Upper lobe of left lung (tissue), 6 donors: ENCODE results near the gene RNASE13. TPM values are rescaled to one million over a fixed set of nuclear protein-coding genes. Genes with fewer than 3 reads are reported as not detected.

Source experiments
- ATAC-seq, 2 donors: fragments of 200-7000 bp; cut with Tn5 transposase; one replicate each; pipeline ENCODE4 v1.9.1; 2022; ENCODE audit warnings: mild to moderate bottlenecking in 2 of 2, moderate library complexity in 2 of 2; ENCODE audit not compliant: low FRiP score in 2 of 2
- DNase-seq, 2 donors: peaks; one replicate each; pipeline ENCODE4 v3.0.0-alpha.2; 2019 to 2020
- H3K27ac ChIP-seq, 4 donors: fragments of 200-600 bp; sonication (generic); one replicate each; pipeline ENCODE4 v1.5.1; 2016 to 2019
- H3K27me3 ChIP-seq, 4 donors: fragments of 200-600 bp; sonication (generic); one replicate each; pipeline ENCODE4 v1.5.1; 2017 to 2019
- H3K36me3 ChIP-seq, 4 donors: fragments of 200-600 bp; sonication (generic); one replicate each; pipeline ENCODE4 v1.5.1; 2016 to 2019
- H3K4me1 ChIP-seq, 4 donors: fragments of 200-600 bp; sonication (generic); one replicate each; pipeline ENCODE4 v1.5.1; 2018 to 2019
- H3K4me3 ChIP-seq, 4 donors: fragments of 200-600 bp; sonication (generic); one replicate each; pipeline ENCODE4 v1.5.1; 2017 to 2019; ENCODE audit warnings: mild to moderate bottlenecking in 2 of 4, moderate library complexity in 1 of 4
- H3K9me3 ChIP-seq, 4 donors: fragments of 200-600 bp; sonication (generic); one replicate each; pipeline ENCODE4 v1.5.1; 2018 to 2019
- EP300 ChIP-seq, 4 donors: sonication (generic); formaldehyde crosslinking; IDR thresholded peaks; one replicate each; pipeline ENCODE4 v1.5.1; 2017; ENCODE audit warnings: antibody characterized with exemption in 4 of 4, control low read depth in 2 of 4
- POLR2A ChIP-seq, 4 donors: fragments of 450-650 bp; IDR thresholded peaks; one replicate each; pipeline ENCODE4 v1.5.1; 2016 to 2017; ENCODE audit warnings: antibody characterized with exemption in 4 of 4, mild to moderate bottlenecking in 2 of 4
- POLR2AphosphoS5 ChIP-seq, 2 donors: sonication (generic); formaldehyde crosslinking; IDR thresholded peaks; one replicate each; pipeline ENCODE4 v1.5.1; 2017; ENCODE audit warnings: antibody characterized with exemption in 2 of 2
- WGBS, 2 donors: methylation state at CpG; one replicate each; pipeline ENCODE4 v1.1.5; 2017 to 2018; 5-methylcytosine and 5-hydroxymethylcytosine counted together
- total RNA-seq, 6 donors: library from RNA; depleted of rRNA in 4 of 6; stranded (reverse); fragments of >200 nt in 4 of 6; gene quantifications; one replicate each; pipeline versions ENCODE4 v1.1.0 to v1.2.1, GENCODE V29; 2016 to 2021
- TF ChIP-seq, protein P1 (sequence below), 6 experiments: fragments of 450-650 bp in 4 of 6; fragments of 200-600 bp in 2 of 6; sonication (generic) in 2 of 6; IDR thresholded peaks; one replicate each; pipeline ENCODE4 v1.5.1; 2016 to 2019; ENCODE audit warnings: antibody characterized with exemption in 6 of 6
- donor health status: DM: no; HTN: no; CAD: no; lungs with moderate emphysema.
- donor health status: DM: no; HTN: yes; CAD: no; lungs with severe emphysema.

Gene RNASE13
- total RNA-seq, 6 donors from 2014 or later = not detected

GRCh38 chr14:21036751-21037150, 2.1 kb upstream of the RNASE13 start:
- ATAC-seq (no peak), DNase-seq (no peak)
- 89 to 91% methylated on average over 7 of the region's 7 CpGs for WGBS, 2 donors
- Histone ChIP-seq H3K27me3 (no peaks in the 10 kb centered on the region), H3K9me3 (no peaks in the 10 kb centered on the region), H3K27ac (peak overlapping the region in 1 of 4 donors; percentile 4), H3K4me3 (no peak overlapping the region), H3K4me1 (peaks cover 15 to 20% (median 17%) of the 10 kb centered on the region in 4 donors), H3K36me3 (no peaks in the 10 kb centered on the region)
- TF ChIP-seq POLR2AphosphoS5 (IDR thresholded peaks at IDR 0.05) (no peak), EP300 (IDR thresholded peaks at IDR 0.05) (no peak), POLR2A (IDR thresholded peaks at IDR 0.05) (no peak)
- TF ChIP-seq, protein P1, sequence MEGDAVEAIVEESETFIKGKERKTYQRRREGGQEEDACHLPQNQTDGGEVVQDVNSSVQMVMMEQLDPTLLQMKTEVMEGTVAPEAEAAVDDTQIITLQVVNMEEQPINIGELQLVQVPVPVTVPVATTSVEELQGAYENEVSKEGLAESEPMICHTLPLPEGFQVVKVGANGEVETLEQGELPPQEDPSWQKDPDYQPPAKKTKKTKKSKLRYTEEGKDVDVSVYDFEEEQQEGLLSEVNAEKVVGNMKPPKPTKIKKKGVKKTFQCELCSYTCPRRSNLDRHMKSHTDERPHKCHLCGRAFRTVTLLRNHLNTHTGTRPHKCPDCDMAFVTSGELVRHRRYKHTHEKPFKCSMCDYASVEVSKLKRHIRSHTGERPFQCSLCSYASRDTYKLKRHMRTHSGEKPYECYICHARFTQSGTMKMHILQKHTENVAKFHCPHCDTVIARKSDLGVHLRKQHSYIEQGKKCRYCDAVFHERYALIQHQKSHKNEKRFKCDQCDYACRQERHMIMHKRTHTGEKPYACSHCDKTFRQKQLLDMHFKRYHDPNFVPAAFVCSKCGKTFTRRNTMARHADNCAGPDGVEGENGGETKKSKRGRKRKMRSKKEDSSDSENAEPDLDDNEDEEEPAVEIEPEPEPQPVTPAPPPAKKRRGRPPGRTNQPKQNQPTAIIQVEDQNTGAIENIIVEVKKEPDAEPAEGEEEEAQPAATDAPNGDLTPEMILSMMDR (IDR thresholded peaks at IDR 0.05) = no peak

GRCh38 chr14:21033133-21033698, 1.4 kb downstream of the RNASE13 start:
- Histone ChIP-seq H3K27me3 (no peaks in the 10 kb centered on the region), H3K4me3 (no peak overlapping the region), H3K4me1 (peaks cover 0 to 2% (median under 1%) of the 10 kb centered on the region in 4 donors), H3K9me3 (no peaks in the 10 kb centered on the region), H3K36me3 (no peaks in the 10 kb centered on the region), H3K27ac (no peak overlapping the region)
- ATAC-seq (no peak), DNase-seq (peak in 1 of 2 donors; percentile 17)
- WGBS, 2 donors = 88 to 96% methylated on average over 4 of the region's 4 CpGs
- TF ChIP-seq, protein P1 (IDR thresholded peaks at IDR 0.05) = no peak
- TF ChIP-seq EP300 (IDR thresholded peaks at IDR 0.05) (no peak), POLR2AphosphoS5 (IDR thresholded peaks at IDR 0.05) (no peak), POLR2A (IDR thresholded peaks at IDR 0.05) (no peak)

DNA sequence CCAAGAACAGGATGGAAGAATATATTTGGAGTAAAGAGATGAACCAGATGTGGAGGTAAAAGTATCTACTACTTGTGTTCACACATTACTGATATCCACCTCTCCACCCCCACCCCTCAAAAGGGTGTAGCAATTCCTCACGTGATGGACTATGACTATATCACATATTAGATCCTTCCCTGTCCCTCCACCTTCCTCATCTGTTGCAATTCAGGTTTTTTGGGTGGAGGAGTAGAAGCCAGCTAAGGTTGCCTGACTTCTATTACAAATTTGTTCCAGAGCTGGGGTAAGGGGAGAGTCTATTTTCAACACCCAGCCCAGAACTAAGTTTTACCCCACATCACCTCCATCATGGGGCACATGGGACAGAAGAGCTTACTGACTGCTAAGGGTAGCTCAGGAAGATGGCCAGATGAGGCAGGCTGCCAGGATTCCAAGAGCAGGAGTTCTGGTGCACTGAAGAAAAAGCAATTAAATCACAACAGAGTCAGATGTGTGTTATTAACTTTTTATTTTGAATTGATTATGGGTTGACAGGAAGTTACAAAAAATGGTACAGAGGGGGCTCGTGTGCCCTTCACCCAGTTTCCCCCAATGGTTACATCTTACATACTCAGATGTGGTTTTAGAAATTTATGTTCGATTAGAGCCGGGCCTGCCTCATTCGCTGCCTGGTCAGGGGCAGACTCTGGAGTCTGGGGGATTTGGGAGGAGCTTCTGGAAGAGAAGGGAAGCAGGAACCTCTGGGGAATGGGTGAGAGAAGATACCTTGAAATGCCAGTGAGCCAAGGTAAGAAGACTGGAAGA, 2.1 kb downstream of the RNASE13 start:
- no peak for ATAC-seq
- Histone ChIP-seq H3K36me3 (no peaks in the 10 kb centered on the region), H3K4me3 (no peak overlapping the region), H3K27ac (no peak overlapping the region), H3K4me1 (no peaks in the 10 kb centered on the region), H3K27me3 (no peaks in the 10 kb centered on the region), H3K9me3 (no peaks in the 10 kb centered on the region)
- TF ChIP-seq EP300 (IDR thresholded peaks at IDR 0.05) = no peak
- TF ChIP-seq, protein P1 (IDR thresholded peaks at IDR 0.05) = no peak
- no peak for TF ChIP-seq POLR2A (IDR thresholded peaks at IDR 0.05)
- no peak for TF ChIP-seq POLR2AphosphoS5 (IDR thresholded peaks at IDR 0.05)
- peak in 1 of 2 donors; percentile 3 for DNase-seq
- WGBS, 2 donors = 74 to 83% methylated on average over 5 of the region's 5 CpGs

GRCh38 chr14:21030531-21030930, 4.1 kb downstream of the RNASE13 start:
- H3K4me1 ChIP-seq = peaks cover 4 to 12% (median 9%) of the 10 kb centered on the region in 4 donors
- ATAC-seq (no peak), DNase-seq (no peak)
- no peaks in the 10 kb centered on the region for H3K9me3 ChIP-seq
- H3K27ac ChIP-seq = no peak overlapping the region
- H3K4me3 ChIP-seq = no peak overlapping the region
- TF ChIP-seq EP300 (IDR thresholded peaks at IDR 0.05) (no peak), POLR2A (IDR thresholded peaks at IDR 0.05) (no peak), POLR2AphosphoS5 (IDR thresholded peaks at IDR 0.05) (no peak)
- TF ChIP-seq, protein P1 (IDR thresholded peaks at IDR 0.05) = no peak
- H3K36me3 ChIP-seq = no peaks in the 10 kb centered on the region
- no peaks in the 10 kb centered on the region for H3K27me3 ChIP-seq
- 82 to 90% methylated on average over 12 of the region's 12 CpGs for WGBS, 2 donors
